ENCODE data around the gene ADGRL1.
"Not testable (repeated sequence)": the region's sequence is repeated elsewhere in the genome, so short reads cannot be mapped to it uniquely, and the experiment has no call there.

Gene ADGRL1

GRCh38 chr19:14244393-14244792 lies 38.4 kb upstream of the ADGRL1 start:
- H3K4me3 ChIP-seq (replicated peaks; ENCODE audit: low read depth, low read length); H3K36me3 ChIP-seq (ENCODE audit: control insufficient read depth, insufficient read depth, low read length); DNase-seq (ENCODE audit: extremely low read depth, insufficient read length); H3K27me3 ChIP-seq (replicated peaks; ENCODE audit: control insufficient read depth, insufficient read depth, low read length): not testable (repeated sequence)

- H3K27me3 ChIP-seq (replicated peaks; ENCODE audit: control insufficient read depth, insufficient read depth, low read length); DNase-seq (ENCODE audit: extremely low read depth, insufficient read length): not testable (repeated sequence)
These were observed 37.7 kb upstream of the ADGRL1 start for GRCh38 chr19:14243718-14244117.

GRCh38 chr19:14237014-14237941 lies 31.3 kb upstream of the ADGRL1 start:
- TF ChIP-seq CTCF (IDR thresholded peaks at IDR 0.05; ENCODE audit: insufficient read depth, low read length, poor library complexity, severe bottlenecking) = no peak

More at GRCh38 chr19:14243718-14244117, 37.7 kb upstream of the ADGRL1 start:
- not testable (repeated sequence) for H3K4me3 ChIP-seq (replicated peaks; ENCODE audit: low read depth, low read length); H3K36me3 ChIP-seq (ENCODE audit: control insufficient read depth, insufficient read depth, low read length)

GRCh38 chr19:14232945-14233344 lies 27.0 kb upstream of the ADGRL1 start:
- DNase-seq (ENCODE audit: extremely low read depth, insufficient read length); H3K36me3 ChIP-seq (ENCODE audit: control insufficient read depth, insufficient read depth, low read length); H3K4me3 ChIP-seq (replicated peaks; ENCODE audit: low read depth, low read length); H3K27me3 ChIP-seq (replicated peaks; ENCODE audit: control insufficient read depth, insufficient read depth, low read length): not testable (repeated sequence)

More at GRCh38 chr19:14237014-14237941, 31.3 kb upstream of the ADGRL1 start:
- no peak for DNase-seq (ENCODE audit: extremely low read depth, insufficient read length)
- Histone ChIP-seq H3K4me3 (replicated peaks; ENCODE audit: low read depth, low read length) (no peak overlapping the region), H3K27me3 (replicated peaks; ENCODE audit: control insufficient read depth, insufficient read depth, low read length) (no peaks in the 10 kb centered on the region), H3K36me3 (ENCODE audit: control insufficient read depth, insufficient read depth, low read length) (no peaks in the 10 kb centered on the region)

GRCh38 chr19:14228446-14229071 lies 22.6 kb upstream of the ADGRL1 start:
- not testable (repeated sequence) for H3K4me3 ChIP-seq (replicated peaks; ENCODE audit: low read depth, low read length); H3K27me3 ChIP-seq (replicated peaks; ENCODE audit: control insufficient read depth, insufficient read depth, low read length); DNase-seq (ENCODE audit: extremely low read depth, insufficient read length)

GRCh38 chr19:14226498-14226897 lies 20.5 kb upstream of the ADGRL1 start:
- not testable (repeated sequence) for H3K27me3 ChIP-seq (replicated peaks; ENCODE audit: control insufficient read depth, insufficient read depth, low read length); DNase-seq (ENCODE audit: extremely low read depth, insufficient read length); H3K4me3 ChIP-seq (replicated peaks; ENCODE audit: low read depth, low read length); H3K36me3 ChIP-seq (ENCODE audit: control insufficient read depth, insufficient read depth, low read length)

More at GRCh38 chr19:14228446-14229071, 22.6 kb upstream of the ADGRL1 start:
- not testable (repeated sequence) for H3K36me3 ChIP-seq (ENCODE audit: control insufficient read depth, insufficient read depth, low read length)

- Histone ChIP-seq H3K27me3 (replicated peaks; ENCODE audit: control insufficient read depth, insufficient read depth, low read length) (no peaks in the 10 kb centered on the region), H3K36me3 (ENCODE audit: control insufficient read depth, insufficient read depth, low read length) (no peaks in the 10 kb centered on the region), H3K4me3 (replicated peaks; ENCODE audit: low read depth, low read length) (no peak overlapping the region)
- TF ChIP-seq CTCF (IDR thresholded peaks at IDR 0.05; ENCODE audit: insufficient read depth, low read length, poor library complexity, severe bottlenecking) = no peak
- no peak for DNase-seq (ENCODE audit: extremely low read depth, insufficient read length)
These were observed 16.9 kb upstream of the ADGRL1 start for GRCh38 chr19:14222886-14223285.

GRCh38 chr19:14221345-14221744 lies 15.4 kb upstream of the ADGRL1 start:
- not testable (repeated sequence) for H3K36me3 ChIP-seq (ENCODE audit: control insufficient read depth, insufficient read depth, low read length); H3K27me3 ChIP-seq (replicated peaks; ENCODE audit: control insufficient read depth, insufficient read depth, low read length); H3K4me3 ChIP-seq (replicated peaks; ENCODE audit: low read depth, low read length)
- peak; percentile 66 for DNase-seq (ENCODE audit: extremely low read depth, insufficient read length)
- TF ChIP-seq CTCF (IDR thresholded peaks at IDR 0.05; ENCODE audit: insufficient read depth, low read length, poor library complexity, severe bottlenecking) = peak; percentile 40
